EH (cell line): ENCODE results near the gene KCNIP1.
A peak's percentile ranks its signal among the peaks of the same experiment; 100 is the strongest.

Source experiments
- DNase-seq: peaks from one replicate; pipeline ENCODE4 v3.0.0-alpha.2; 2015; ENCODE audit warnings: low read depth

KCNIP1 gene

DNA sequence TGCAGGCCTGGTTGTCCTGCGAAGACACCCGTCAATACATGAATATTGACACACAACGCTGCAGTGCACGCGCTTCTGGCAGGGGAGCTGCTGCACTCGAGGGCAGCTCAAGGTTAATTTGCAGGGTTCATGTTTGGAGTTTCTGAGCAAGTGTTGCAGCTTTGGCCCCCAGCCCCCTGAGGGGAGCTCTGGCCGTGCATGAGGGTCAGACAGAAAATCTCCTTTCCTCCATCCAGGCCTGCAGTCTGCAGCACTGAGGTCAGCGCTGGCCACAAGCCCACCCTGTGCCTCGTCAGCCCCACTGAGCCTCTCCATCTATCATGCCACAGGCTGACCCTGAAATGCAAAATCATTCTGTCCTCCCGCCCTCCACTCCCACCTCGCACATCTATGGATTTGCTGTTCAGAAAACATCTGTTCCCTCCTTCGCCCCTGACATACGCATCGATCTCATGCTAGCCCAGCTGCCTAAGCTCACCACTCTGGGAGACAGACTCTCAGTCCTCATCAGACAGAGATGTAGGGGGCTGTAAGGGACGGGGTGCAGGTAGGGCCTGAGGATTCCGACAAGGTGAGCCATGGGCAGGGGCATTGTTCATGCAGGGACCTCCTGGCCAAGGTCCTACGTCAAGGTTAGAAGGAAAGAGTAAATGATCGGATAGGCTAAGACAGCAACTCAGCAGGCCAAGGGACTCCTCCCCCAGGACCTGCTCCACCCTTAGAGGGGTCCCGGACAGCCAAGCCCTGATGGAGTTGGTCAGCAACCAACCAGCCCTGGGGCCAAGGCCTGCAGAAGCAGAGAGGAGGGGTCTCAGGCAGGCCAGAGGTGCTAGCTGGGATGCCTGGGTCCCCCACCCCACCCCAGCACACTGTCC, 125.1 kb downstream of the KCNIP1 start:
- no peak for DNase-seq

DNA sequence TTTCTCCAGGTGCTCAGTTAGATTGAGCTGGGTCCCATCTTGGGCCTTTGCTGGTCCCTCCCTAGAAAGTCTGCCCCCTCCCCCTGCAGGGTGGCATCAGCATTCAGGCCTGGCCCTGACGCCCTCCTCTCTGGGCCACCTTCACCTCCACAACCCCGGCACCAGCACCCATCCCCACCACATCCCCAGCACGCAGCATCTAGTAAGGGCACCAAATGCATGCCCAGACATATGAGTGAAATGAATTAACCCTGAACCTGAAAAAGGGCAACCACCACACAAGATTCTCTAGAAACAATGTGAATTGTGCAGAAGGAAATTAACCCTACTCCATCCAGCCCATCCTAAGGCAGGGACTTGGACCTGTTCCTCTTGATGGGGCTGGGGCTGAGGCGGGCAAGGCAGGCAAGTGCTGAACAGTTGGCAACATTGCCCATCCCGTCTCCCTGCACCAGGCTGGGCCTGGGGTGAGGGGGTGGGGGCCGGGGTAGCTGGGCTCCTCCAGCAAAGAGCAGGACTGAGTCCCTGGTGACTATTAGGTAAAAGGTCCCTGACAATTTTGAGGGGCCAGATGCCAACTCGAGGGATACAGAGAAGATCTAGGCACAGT, 125.9 kb downstream of the KCNIP1 start:
- DNase-seq: no peak

DNA sequence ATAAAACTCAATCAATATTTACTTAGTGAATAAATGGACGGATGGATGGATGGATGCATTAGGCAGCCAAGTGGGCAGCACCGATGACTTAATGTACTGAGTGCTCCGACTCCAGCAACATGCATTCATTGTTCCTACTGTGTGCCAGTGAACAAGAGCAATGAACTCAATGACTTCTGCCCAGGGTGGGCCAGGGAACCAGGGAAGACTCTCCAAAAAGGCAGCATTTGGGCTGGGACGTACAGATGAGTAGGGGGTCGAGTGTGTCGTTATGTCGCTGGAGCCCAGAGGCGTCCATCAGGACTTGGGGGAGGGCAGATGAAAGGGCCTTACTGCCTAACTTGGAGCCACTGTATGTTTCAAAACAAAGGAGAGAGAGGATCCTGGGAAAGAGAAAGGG, 126.4 kb downstream of the KCNIP1 start:
- no peak for DNase-seq

DNA sequence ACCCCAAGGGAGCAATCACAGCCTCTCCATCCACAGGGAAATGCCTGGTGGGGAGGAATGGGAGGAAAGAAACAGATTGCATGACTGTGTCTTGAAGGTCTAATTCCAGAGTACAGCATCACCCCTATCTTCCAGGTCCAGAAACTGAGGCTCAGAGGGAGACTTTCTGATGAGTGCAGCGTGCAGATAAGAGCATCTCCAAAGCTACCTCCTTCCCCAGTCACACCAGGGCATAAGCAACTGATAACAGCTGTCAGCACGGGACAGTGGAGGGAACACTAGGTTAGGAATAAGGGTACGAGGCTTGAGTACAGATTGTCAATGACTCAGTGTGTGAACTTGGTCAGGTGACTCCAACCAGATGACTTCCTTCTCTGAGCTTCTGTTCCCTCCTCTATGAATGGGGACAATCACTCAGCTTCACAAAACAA, 126.9 kb downstream of the KCNIP1 start:
- DNase-seq: no peak

DNA sequence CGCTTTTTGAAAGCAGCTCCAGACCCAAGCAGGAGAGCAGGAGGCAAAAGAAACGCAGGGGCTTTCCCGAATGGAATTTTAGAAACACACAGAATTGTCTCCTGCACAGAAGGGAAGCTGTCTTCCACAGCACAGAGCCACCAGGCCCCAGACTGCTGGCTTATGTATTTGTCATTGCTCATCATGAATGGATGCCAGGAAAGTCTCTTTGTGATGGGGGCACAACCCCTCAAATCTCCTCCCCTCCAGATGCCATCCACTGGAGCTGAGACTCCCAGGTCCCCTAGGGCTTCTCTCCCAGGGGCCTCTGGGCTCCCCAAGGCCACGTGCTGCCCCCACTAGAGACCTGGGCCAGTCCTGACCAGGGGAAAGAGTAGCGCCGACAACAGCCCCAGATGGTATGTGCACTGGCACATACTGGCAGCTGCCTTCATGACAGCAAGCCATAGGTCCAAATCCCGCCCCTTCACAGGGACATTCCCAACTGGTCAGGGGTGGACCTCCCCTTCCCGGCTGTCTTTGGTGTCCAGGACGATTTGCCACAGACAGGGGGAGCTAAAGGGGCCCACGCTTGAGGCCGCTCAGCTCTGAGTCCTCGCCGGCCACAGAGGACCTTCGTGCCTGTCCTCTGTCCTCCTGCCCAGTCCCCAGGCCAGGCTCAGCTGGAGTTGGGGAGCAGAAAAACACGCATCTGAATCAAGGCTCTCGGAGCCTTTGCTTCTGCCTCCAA, 127.8 kb downstream of the KCNIP1 start:
- no peak for DNase-seq

DNA sequence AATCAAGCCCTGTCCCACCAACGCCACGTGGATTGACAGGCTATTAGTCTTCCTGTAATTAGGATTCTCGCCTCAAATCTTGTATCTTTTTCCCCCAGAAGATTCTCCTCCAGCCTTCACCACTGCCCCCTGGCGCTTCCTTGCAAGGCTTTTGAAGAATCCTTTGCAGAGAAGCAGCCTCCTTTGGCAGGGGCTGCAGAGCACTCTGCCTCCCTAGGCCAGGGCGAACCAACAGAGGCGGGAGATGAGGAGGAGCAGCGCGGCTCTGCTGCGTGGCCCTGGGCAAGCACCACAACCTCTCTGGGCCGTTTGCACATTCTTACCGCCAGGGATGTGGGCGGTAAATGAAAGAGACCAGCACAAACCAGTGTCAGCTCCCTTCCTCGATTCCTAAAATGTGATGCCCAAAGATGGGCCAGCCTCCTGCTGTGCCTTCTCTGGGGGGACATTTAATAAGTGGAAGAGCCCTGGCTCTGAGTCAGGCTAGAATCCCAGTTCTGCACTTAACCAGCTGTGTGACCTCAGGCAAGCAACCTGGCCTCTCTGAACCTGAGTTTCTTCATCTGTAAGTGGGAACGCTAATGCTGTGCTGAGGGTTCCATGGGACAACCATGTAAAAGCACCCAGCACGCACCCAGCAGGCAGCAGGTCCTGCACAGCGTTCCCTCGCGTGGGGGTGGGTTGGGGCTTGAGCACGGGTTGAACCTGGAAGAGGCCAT, 128.6 kb downstream of the KCNIP1 start:
- no peak for DNase-seq

DNA sequence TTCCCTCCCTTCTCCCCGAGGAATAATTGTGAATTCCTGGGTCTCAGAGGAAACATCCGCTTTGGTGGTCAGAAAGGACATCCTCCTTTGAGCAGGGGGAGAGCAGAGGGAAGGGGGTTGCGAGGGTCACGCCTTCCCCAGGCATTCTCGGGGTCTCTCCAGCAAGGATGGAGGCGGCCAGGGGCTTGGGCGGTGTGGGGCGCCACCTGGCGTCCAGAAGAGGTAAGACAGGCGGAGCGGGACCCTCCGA, 129.1 kb downstream of the KCNIP1 start:
- no peak for DNase-seq

DNA sequence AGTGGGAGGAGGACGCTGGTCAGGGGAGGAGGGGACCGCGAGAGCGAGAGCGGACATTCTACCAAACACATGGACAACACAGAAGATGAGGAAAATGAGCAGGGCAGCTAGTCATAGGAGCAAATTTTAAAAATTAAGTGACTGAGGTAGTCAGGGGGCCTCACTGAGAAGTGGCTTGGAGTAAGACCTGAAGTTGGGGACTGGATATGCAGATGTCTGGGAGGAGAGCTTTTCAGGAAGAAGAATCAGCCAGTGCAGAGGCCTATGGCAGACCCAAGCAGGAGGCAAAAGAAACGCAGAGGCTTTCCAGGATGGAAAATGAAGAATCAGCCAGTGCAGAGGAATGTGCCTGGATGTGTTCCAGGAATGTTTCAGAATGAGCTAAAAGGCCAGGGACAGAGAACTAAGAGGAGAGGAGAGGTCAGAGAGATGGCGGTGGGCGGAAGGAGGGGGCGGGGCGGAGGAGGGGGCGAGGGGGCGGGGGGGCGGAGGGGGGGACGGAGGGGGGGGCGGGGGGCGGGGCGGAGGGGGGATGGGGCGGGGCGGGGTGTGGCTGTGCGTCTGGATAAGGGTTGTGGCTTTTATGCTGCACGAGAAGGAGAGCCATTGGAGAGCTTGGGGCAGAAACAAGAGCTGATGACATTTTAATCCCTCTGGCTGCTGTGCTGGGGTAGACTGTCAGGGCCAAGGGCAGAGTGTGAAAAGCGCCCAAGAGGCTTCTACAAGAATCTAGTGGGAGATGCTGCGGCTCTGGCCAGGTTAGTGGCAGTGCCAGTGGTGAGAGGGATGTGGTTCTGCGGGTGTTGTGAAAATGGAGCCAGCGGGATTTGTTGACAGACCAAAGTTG, 129.6 kb downstream of the KCNIP1 start:
- DNase-seq: peak; percentile 92

DNA sequence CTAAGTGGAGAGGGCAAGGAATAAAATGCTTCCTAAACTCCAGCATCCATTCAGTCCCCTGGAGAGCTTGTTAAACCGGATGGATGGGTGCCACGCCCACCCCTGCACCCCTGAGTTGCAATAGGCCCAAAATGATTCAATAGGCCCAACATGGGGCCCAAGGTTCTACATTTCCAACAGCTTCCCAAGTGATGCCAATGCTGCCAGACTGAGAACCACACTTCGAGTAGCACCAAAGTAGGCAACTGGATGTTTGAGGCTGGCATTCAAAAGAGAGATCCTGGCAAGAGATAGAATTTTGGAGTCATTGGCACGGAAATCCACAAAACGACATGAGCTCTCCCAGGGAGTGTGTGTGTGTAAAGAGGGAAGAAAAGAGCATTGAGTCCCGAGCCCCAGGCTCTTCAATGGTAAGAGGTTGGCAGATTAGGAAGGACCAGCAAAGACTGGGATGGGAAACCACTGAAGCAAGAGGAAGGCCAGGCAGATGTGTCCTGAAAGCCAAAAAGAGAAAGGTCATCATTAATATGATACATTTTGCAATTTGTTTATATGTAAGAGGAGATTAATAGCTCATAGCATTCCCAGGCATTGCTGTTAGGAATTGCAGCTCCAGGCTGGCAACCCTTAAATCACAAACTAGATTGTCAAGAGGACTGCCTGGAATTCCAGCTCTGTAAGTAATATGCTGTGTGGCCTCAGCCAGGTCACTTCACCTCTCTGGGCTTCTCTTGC, 130.6 kb downstream of the KCNIP1 start:
- no peak for DNase-seq

DNA sequence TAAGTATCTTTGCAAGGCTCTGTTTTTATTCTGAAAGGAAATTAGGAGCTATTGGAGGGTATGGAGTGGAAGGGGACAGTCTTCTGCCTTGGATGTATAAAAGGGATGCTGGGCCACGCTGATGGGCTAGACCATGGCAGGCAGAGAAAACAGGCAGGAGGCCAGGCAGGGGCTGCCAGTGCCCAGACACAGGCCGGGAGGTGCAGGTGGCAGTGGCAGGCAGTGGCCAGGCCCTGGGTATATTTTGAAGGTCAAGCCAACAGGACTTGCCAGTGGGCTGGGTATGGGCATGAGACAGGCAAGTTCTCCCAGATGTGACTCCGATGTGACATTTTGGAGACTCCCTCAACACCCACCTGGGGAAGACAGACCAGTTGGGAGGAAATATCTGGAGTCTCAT, 131.9 kb downstream of the KCNIP1 start:
- DNase-seq: no peak

DNA sequence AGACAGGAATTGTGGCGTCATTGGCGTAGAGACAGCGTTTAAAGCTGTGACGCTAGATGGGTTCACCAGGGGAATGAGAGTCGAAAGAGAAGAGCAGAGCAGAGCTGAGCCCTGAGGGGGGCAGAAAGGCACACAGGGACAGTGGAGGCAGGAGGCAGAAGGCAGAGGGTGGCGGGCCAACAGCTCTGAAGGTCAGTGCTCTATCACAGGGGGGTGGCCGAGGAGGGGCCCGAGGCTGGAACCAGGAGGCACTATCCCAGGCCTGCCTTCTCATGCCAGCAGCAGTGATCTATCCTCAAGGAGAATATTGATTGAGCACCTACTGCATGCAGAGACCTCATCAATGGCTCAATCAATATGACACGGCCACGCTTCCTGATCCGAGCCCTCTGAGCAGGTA, 132.4 kb downstream of the KCNIP1 start:
- DNase-seq: no peak

DNA sequence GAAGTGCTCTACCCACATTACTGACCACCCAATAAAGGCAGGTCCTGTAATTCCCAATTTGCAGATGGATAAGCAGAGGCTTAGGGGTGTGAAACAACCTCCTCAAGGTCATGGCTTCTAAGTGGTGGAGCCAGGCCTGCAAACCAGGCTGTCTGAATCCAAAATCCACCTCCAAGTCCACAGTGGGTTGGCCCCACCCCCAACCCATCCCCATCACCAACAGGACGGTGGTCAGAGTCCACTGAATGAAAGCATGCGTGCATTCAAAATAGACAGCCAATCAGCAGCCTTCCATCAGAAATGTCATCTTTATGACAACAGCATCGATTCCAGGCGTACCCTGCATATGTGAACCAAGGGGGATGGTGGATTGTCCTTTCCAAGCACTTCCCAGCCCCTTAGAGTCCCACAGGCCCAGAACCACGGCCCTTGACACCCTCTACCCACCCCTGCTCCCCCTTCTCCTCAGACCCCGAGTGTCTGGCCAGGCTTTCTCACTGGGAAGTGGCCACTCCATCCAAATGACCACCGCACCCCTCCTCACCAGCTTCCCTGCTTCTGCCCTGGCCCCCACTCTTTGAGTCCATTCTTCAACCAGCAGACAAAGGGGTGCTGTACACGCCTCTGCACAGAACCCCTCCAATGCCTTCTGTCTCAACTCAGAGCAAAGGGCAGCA, 133.1 kb downstream of the KCNIP1 start:
- DNase-seq: no peak

DNA sequence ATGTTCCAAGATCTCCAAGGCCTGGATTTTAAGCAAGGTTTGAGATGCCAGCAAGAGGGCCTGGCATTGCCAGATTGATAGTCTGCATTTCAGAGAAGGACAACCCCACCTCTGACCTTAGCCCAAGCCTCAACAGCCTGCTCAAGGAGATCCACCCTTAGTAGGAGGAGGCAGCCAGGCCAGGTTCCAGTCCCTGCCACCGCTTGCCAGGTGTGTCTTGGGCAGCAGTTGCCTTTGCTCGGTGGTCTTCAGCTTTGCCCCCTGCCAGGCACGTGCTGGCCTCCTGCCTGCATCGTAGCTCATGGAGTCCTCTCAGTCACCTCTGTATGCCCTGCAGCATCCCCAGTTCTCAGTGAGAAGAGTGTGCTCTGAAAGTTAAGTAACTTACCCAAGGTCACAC, 134.2 kb downstream of the KCNIP1 start:
- DNase-seq: no peak

DNA sequence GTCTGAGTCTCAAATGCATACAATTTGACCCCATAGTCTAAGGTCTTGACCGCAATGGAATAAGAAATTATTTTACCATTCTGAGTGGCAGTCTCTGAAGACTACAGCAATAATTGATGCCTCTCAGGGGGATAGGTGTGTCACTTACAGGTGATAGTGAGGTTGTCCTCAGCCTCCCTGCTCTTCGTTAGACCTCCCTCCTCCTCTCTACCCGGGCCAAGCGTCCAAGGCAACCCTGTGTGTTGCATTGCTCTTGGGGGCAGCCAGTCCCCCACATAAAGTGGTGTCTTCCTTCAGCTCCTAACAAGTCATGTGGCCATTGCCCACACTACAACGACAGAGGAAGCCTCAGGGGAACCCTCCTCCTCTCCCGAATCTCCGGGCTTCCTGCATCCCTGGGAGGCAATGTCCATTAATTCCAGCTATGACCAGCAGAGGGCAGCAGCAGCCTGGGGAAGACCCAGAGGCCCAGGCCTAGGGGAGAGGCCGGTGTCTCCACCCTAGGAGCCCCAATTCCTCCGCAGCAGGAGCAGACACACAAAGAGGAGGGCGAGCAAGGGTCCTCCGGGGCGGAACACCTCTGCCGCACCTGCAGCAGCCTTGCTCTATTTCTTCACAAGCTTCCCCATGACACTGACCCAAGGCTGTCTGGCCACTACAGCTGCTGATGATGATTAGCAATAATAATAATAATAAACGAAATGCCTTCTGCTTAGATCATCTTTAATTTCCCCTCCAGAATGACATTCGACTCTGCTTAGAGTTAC, 134.8 kb downstream of the KCNIP1 start:
- DNase-seq: peak; percentile 53

DNA sequence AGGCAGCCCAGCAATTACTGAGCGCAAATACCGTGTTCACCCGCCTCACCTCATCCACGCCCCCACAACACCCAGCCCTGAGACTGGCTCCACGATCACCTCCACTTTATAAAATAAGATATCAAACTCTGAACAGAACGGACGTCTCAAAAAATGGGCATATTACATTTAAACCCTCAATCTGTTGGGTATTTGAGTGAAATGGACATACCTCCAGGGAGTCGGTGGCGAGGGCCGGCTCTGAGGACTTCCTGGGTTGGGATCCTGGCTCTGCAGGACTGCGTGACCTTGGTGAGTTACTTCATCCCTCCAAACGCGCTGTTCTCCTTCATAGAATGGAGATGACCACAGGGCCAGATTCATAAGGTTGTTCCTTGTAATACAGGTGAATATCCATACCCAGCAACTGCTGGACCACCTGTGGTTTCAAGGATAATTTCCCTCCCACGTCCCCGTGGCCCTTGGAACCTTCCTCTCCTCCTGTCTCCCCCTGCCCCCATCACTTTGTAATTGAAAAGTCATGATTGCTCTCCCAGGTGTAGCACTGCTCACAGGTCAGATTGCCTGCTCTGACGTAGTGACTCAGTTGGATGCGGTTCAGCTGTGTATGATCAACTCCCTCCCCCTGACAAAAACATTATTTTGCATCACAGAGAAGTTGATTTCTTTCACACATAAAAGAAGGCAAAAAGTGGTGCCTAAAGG, 135.6 kb downstream of the KCNIP1 start:
- no peak for DNase-seq

DNA sequence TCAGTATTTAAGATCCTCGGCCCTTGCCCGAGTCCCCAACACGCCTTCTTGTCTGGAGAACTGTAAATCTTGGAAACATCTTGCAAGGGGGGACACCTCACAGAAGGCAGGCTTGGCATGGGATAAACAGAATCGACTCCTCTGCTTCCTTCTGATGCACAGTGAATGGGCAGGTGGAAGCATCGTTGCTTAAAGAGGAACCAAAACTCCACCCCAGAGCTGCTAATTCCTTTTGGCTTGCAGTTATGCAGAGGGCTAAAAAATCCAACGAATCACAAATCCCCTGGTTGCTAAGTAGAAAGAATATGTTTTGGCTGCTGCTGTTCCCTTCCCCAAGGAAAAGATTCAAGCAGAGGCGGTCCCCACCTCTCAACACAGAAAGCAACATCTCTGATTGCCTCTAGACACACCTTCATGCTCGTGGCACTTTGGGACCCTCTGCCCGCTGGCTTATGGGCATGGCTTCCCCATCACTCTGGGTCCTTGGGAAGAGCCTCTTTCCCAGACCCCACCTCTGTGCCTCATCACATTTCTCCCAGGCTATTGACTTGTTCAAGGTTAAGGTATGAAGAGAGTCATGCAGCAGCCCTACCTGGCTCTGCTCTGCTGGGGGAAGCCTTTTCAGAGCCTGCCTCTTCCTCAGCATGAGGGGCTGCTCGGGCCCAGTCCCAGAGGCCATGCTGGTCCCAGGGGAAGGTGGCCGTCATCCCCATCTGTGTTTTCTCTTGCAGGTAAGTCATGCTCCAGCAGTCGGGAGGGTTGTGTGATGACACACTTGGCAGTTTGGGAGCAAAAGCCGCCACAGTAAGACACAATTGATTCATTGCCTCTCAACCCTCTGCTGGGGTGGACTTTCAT, 137.1 kb downstream of the KCNIP1 start:
- DNase-seq: no peak

DNA sequence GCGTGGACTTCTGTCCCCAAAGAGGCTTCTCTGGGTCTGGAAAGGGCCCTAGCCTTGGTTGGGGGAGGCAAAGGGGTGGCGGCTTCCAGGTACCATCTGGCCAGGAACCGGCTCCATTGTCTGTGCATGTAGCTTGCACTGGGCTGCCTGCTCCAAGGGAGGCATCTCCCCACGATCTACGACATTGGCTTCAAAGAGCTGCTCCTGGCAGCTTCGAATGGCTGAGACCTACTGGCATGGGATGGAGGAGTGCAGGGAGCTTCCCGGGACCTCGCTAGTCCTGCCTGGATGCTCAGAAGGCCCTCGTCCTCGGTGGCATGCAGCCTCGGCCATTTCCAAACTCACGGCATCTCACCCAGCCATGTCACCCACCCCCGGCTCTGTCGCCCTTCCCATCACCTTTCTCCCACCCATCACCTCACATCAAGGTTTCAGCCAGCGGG, 137.8 kb downstream of the KCNIP1 start:
- DNase-seq: no peak
